Suppressor macrophage treated with lipopolysaccharide for 1 hour (primary cell): ENCODE data around the gene C2orf42.
"Not testable (repeated sequence)": the region's sequence is repeated elsewhere in the genome, so short reads cannot be mapped to it uniquely, and the experiment has no call there.

Experiments used
- DNase-seq, 3 donors: peaks; one replicate each; pipeline ENCODE4 v3.0.0-alpha.2; 2020 to 2022

The C2orf42 gene

GRCh38 chr2:70169654-70170245, 21.1 kb downstream of the C2orf42 start:
- DNase-seq, result not testable (repeated sequence)

GRCh38 chr2:70161069-70161534, 29.7 kb downstream of the C2orf42 start:
- DNase-seq, result no peak

DNA sequence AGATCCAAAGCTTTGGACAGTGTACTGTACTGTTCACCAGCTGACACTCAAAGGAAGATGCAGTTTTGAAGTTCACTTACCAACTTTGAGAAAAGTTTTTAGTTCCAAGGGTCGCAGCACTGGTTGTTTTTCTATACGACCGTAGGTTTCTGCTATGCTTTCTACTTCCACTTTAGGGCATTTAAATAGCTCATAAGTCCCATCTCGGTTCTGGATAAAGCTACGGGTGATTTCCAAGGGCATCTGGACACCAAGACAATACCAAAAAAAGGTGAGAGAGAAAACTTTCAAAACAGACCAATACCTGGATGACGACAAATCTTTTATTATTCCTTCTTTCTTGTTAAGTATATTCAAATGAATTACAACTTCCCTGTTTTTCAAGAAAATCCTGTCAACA, 30.3 kb downstream of the C2orf42 start:
- DNase-seq, result no peak

- DNase-seq, result not testable (repeated sequence)
These were observed 41.6 kb downstream of the C2orf42 start for GRCh38 chr2:70149130-70149686.

GRCh38 chr2:70148211-70148760, 42.5 kb downstream of the C2orf42 start:
- not testable (repeated sequence) for DNase-seq

DNA sequence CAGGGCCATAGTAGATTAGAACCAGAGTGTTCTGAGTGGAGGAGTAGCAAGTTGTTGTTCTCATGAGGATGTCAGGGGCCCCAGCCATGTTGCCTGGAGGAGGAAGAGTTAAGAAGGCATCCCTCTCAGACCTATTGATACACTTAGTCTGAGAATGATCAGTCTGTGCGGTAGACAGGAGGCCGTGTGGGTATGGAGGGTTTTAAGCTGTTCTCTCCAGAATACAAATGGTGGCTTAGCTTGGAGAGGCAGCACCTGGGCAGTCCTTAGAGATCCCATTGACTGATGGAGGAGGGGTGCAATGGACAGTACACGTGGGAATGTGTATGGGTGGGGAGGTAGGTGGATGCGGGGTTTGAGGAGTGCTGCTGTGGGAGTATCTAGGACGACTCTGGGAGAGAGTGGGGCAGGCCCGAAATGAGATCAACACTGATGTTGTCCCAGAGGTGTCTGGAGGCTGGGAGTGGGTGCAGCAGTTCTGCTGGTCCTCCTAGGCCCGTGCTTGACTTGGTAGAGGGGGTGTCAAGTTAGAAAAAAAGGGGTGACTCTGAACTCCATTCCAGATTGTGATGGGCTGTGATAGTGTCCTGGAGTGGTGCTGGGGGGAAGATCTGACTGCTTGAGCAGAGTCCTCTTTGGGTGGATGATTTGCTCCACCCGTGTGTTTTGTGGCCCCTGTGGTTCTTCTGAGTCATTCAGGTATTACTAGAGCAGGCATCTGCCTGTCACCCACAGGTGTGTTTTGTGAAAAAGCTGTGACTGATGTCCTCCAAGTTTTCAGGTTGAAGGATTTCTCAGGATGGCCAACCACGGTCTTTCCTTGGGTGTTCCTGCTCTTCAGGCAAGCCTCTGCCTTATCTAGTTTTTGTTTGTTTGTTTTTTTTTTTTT, 44.7 kb downstream of the C2orf42 start:
- DNase-seq, result no peak

GRCh38 chr2:70145144-70145490, 45.7 kb downstream of the C2orf42 start:
- no peak for DNase-seq

DNA sequence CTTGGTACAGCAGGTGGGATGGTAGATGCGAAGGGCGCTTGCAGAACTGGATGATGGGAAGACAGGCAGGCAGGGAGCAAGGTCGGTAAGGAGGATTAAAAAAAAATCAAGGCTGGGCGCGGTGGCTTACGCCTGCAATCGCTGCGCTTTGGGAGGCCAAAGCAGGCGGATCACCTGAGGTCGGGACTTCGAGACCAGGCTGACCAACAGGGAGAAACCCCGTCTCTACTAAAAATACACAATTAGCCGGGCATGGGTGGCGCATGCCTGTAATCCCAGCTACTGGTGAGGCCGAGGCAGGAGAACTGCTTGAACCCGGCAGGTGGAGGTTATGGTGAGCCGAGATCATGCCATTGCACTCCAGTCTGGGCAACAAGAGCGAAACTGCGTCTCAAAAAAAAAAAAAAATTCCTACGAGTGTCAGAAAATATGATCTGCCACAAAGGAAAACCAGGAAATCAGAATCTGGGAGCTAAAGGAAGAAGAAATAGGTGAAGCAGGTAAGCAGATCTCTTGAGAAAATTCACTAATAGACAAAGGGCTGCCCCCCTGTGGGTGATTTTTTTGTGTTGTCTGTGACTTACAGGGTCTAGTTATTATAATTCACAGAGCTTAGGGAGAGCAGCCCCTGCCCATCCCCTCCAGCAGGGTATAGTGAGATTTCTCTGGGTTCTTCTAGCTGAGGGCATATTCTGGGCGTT, 46.2 kb downstream of the C2orf42 start:
- no peak for DNase-seq

- peak; percentile 48 to 67 (median 57) for DNase-seq
These were observed 47.3 kb downstream of the C2orf42 start for GRCh38 chr2:70143314-70144150.

DNA sequence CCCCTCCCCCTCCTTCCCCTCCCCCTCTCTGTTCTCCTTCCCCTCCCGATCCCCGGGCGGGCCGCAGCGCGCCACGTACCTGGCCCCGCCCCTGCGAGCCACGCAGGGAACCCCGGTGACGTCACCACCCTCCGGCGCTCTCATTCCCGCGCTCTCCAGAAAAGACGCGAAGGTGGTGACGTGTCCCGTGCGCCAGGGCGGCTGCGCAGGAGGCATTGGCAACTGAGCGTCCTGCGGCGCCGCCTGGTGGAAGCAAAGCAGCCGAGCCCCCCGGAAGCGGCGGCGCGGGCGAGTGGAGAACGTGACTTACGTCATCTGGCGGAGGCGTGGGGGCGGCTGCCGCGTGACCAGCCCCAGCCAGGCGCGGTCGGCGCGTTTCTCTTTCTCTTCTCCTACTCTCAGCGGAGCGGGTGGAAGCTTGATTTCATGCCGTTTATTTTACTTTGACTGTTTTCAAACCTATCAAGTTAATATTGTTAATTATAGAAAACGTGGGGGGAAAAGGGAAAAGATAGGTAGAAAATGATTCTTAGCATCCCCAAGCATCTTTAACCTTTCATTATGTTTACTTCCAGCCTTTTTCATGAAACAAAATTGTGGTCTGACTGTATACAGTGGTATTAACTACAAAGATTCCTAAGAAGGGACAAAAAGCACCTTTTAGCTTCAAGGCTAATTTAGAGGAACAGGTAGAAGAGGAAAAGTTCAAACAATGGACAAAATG, 48.1 kb downstream of the C2orf42 start:
- peak; percentile 100 for DNase-seq

- peak in 1 of 3 donors; percentile 57 for DNase-seq
These were observed 48.8 kb downstream of the C2orf42 start for GRCh38 chr2:70141902-70142589.

- peak; percentile 90 to 96 (median 92) for DNase-seq
These were observed 49.5 kb downstream of the C2orf42 start for GRCh38 chr2:70141212-70141901.

- DNase-seq, result no peak
These were observed 50.0 kb downstream of the C2orf42 start for GRCh38 chr2:70140791-70141211.

DNA sequence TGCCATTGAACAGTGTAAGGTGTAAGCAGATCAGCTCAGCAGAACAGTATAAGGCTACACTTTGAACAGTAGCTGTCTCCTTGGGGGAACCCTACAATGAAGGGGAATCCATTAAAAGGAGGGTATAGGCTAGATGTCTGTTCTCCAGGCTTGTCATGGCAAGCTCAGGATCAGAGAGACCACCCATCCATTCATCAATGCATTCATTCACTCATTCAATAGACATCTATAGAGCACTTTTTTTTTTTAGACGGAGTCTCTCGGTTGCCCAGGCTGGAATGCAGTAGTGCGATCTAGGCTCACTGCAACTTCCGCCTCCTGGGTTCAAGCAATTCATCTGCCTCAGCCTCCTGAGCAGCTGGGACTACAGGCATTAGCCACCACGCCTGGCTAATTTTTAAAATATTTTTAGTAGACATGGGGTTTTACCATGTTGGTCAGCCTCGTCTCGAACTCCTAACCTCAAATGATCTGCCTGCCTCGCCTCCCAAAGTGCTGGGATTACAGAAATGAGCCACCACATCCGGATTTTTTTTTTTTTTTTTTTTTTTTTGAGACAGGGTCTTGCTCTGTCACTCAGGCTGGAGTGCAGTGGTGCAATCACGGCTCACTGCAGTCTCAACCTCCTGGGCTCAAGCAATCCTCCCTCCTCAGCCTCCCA, 56.4 kb downstream of the C2orf42 start:
- DNase-seq, result not testable (repeated sequence)

DNA sequence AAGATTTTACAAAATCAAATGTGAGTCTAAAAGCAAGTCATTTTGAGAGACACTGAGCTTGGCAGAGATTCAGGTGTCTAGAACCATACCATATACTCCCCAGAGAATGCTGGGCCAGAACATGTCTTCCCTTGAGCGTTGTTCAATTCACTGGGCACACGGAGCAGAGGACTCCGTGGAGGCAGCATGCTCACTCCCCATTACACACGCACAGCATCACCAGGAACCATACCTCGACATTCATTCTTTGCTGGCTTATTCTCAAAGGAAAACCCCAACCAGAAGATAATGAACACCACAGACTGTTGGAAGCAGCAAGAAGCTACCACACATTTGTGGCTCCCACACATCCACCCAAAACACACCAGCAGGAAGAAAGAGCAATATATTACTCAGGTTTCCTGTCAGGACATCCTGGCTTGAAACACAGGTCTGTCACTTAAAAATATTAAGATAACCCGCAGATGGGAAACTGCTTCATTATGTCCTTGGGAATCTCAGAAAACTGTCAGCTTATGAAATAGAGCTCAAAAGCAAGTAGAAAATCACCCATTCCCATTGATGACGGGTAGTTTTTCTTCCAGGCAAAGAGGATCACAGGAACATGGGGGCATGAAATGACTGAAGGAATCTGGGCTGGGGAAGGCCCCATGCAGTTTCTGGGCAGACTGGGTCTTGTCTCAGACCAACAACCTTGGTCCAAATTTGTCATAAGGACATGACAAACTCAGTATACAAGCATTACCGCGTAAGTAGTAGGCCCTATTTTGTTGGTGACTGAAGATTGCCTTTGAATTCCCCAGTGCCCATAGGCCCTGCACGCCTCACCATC, 57.1 kb downstream of the C2orf42 start:
- DNase-seq, result peak in 2 of 3 donors; percentile 16 to 71

DNA sequence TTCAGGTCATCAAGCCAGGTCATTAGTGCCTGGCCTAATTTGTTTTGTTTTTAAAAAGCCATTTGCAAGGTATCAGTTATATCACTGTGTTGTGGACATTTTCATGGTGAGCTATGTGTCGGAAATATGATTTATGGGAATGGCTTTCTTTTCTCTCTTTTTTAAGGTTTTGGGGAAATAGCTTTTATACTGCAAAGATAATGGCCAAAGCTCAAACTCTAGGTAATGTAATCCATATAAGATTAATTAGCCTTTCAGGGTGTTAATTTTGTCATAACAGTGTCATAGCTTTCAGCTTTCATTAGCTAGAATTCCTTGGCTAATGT, 57.7 kb downstream of the C2orf42 start:
- no peak for DNase-seq

DNA sequence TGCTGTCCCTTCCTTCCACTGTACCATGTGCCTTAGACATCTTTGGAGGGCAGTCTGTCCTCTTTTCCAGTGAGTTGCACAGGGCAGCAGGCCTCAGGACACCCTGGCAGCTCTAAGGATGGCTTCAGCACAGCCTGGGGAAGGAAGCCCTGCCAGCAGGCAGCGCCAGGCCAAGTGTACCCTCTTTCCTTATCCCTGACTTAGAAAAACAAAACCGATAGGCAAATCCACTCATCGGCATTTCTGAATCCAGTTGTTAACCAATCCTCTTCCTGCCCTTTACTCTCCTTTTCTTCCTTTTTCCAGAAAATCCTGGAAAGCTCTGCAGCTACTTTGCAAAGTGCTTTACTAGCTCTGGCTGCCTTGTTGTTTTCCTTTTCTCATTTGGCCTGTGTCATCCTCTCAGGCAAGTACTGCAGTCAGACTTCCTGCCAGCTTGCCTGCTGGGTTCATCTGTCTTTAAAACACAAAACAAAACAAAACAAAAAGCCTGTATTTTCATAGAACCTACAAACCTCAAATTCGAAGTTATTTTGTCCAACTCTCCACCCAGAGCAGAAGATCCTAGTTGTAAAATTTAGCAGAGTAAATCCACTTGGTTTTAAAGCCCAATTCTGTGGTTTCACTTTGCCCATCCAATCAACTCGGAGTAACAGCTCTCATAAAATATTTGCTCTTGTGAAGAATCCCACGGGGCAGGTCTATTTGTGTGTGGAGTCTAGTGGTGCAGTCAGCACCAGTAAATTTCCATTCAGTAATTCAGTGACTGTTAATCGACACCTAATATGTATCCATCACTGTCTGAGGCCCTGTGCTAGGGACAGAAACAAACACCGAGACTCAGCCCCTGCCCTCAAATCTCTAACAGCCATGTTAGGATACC, 58.3 kb downstream of the C2orf42 start:
- peak; percentile 33 to 54 (median 42) for DNase-seq
